GM21423 (cell line): Measurements from ENCODE around the gene MARCHF7.
"Not testable (repeated sequence)": the region's sequence is repeated elsewhere in the genome, so short reads cannot be mapped to it uniquely, and the experiment has no call there.

ENCODE experiments used
- ATAC-seq: cut with Tn5 transposase; IDR thresholded peaks from one replicate; pipeline ENCODE4 v1.9.1; 2021; ENCODE audit warnings: mild to moderate bottlenecking, moderate library complexity; ENCODE audit not compliant: unreplicated experiment

Gene MARCHF7

GRCh38 chr2:159716857-159717256 is 4.6 kb downstream of the MARCHF7 start:
- no peak for ATAC-seq

- no peak for ATAC-seq
Measured at GRCh38 chr2:159720676-159721075, 8.4 kb downstream of the MARCHF7 start.

GRCh38 chr2:159722580-159722979 is 10.3 kb downstream of the MARCHF7 start:
- ATAC-seq = no peak

GRCh38 chr2:159724795-159725572 is 12.7 kb downstream of the MARCHF7 start:
- ATAC-seq = not testable (repeated sequence)

DNA sequence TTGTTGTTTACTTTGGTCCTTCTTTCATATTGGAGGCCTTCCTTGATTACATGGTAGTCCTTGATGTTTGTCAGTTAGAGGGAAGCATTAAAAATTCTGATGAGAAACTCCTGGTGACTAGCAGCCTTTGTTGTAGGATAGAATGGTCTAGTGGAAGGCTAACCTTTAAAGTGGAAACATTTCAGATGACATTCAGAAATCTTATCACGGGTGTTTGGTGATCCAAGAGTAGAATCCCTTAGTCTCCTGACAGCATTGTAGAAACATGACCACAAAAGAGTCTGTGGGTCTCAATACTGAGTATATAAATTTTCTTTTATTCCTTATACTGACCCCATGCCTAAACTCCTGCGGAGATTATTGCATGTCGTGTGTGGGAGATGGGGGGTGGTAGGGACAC is 13.4 kb downstream of the MARCHF7 start:
- no peak for ATAC-seq

GRCh38 chr2:159728629-159729028 is 16.3 kb downstream of the MARCHF7 start:
- no peak for ATAC-seq

- no peak for ATAC-seq
Measured at GRCh38 chr2:159735648-159736047, 23.3 kb downstream of the MARCHF7 start.

- ATAC-seq = no peak
Measured at GRCh38 chr2:159736048-159736447, 23.7 kb downstream of the MARCHF7 start.

- no peak for ATAC-seq
Measured at GRCh38 chr2:159737292-159737916, 25.1 kb downstream of the MARCHF7 start.

DNA sequence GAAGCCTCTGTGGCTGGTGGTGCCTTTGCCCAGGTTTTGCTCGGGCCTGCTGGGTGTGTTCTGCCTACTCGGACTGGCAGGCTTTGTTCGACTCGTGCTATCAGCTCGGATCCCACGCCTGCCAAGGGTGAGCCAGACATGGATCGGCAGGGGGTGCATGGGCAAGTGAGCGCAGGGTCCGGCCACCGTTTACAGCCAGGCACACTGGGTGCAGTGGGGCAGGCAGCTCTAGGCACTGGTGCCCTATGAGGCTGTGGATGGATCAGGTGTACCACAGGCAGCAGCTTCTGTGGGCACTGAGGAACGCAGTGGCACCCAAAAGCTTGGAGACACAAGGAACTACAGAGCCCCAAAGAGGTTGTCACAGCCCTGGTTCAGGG is 25.6 kb downstream of the MARCHF7 start:
- ATAC-seq = no peak

GRCh38 chr2:159738509-159739390 is 26.4 kb downstream of the MARCHF7 start:
- ATAC-seq = no peak

DNA sequence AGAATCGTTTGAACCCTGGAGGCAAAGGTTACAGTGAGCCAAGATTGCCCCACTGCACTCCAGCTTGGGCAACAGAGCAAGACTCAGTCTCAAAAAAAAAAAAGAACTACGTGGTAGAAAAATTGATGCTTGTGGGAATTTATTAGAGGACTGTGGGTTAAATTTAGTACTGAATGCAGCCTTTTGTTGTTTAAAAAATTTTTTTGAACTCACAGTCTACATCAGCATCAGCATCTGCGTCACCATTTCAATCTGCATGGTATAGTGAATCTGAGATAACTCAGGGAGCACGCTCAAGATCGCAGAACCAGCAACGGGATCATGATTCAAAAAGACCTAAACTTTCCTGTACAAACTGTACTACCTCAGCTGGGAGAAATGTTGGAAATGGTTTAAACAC is 30.5 kb downstream of the MARCHF7 start:
- no peak for ATAC-seq

DNA sequence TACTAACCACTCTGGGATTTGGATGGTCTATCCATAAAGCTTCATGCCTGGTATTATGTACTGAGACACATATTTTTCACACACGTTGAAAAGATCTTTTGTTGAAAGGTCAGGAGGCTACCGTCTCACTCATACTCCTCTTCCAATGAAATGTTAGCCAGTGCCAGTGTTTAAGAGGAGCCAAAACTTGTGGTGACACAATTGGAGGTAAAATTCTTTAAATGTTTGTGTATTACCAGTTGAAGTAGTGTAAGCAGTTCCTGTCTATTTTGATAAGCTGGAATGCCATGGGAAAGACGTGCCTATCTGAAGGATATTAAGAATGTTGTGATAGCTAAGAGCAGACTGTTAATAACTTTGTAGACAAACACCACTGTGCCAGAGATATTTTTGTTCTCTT is 32.1 kb downstream of the MARCHF7 start:
- ATAC-seq = no peak

- not testable (repeated sequence) for ATAC-seq
Measured at GRCh38 chr2:159745237-159745636, 32.9 kb downstream of the MARCHF7 start.

DNA sequence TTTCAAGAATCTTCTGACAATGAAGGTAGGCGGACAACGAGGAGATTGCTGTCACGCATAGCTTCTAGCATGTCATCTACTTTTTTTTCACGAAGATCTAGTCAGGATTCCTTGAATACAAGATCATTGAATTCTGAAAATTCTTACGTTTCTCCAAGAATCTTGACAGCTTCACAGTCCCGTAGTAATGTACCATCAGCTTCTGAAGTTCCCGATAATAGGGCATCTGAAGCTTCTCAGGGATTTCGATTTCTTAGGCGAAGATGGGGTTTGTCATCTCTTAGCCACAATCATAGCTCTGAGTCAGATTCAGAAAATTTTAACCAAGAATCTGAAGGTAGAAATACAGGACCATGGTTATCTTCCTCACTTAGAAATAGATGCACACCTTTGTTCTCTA is 35.8 kb downstream of the MARCHF7 start:
- no peak for ATAC-seq

- no peak for ATAC-seq
Measured at GRCh38 chr2:159750873-159751272, 38.6 kb downstream of the MARCHF7 start.

GRCh38 chr2:159753797-159754196 is 41.5 kb downstream of the MARCHF7 start:
- ATAC-seq = no peak

DNA sequence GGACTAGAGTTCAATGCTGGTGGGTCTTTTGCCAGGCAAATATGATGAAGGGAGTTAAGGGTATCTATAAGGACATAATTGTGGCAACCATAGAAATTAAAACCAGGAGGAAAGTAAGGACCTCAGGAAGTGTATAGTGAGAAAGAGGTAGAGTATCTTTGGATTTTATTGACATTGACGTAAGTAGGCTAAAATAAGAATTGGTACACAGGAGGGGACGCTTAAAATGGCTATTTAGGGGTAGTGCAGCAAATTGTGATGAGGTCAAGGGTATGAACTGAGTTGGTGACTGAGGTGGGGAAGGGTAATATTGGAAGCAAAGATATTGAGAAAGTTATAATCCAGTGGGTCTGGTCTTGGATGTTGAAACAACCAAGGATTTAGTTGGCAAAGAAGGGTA is 42.7 kb downstream of the MARCHF7 start:
- no peak for ATAC-seq

DNA sequence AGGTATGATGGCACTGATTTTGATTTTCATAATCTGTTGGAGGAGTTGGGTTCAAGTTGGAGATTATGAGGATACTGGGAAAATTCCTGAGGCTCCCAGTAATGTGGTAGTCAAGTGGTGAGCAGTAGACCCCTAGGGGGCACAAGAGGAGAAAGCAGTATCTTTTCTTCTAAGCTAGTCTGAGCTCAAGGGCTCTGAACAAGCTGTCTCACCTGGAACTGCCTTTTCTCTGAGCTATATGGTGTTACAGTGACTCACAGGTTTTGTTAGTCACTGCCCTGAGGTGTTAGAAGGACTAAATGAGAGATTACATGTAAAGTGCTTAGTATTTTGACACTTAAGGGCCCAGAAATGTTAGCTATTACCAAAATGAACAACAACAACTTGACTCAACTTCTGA is 43.5 kb downstream of the MARCHF7 start:
- ATAC-seq = no peak

- ATAC-seq = no peak
Measured at GRCh38 chr2:159758239-159758638, 45.9 kb downstream of the MARCHF7 start.

DNA sequence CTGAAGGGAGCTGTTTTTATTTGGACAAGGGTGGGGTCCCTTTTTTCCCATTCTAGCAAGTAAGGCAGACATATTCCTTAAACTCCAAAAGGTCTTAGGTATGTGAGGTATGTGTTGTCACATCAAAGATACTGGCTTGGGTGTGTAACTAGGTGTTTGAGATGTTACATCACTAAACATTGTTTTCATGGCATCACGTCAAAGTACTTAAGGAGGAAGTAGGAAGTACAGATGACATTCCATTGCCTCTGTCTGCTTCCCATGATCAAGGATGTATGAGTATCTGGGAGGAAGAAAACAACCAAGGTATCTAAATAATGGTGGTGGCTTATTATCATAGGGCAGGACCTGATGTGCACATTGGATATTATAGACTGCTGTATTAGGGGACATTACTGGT is 46.4 kb downstream of the MARCHF7 start:
- no peak for ATAC-seq

- no peak for ATAC-seq
Measured at GRCh38 chr2:159759577-159759976, 47.3 kb downstream of the MARCHF7 start.
